Glutamatergic neuron (in vitro differentiated cells): Measurements from ENCODE around the gene TRMT10B. TPM values are rescaled to one million over a fixed set of nuclear protein-coding genes. Genes with fewer than 3 reads are reported as not detected.
"Not testable (repeated sequence)": the region's sequence is repeated elsewhere in the genome, so short reads cannot be mapped to it uniquely, and the experiment has no call there.

Experiments
- DNase-seq: peaks from one replicate; pipeline ENCODE4 v3.0.0; 2022
- H3K27ac Mint-ChIP-seq: one replicate; pipeline ENCODE4 v1.8.0; 2020; ENCODE audit warnings: mild to moderate bottlenecking, mixed read lengths, inconsistent platforms; ENCODE audit not compliant: unreplicated experiment
- H3K27me3 Mint-ChIP-seq: one replicate; pipeline ENCODE4 v1.8.0; 2020; ENCODE audit warnings: mild to moderate bottlenecking, moderate library complexity, mixed read lengths, inconsistent platforms; ENCODE audit not compliant: unreplicated experiment
- H3K36me3 Mint-ChIP-seq: one replicate; pipeline ENCODE4 v1.8.0; 2020; ENCODE audit warnings: mild to moderate bottlenecking, mixed read lengths, inconsistent platforms; ENCODE audit not compliant: unreplicated experiment
- H3K4me1 Mint-ChIP-seq: one replicate; pipeline ENCODE4 v1.8.0; 2020; ENCODE audit warnings: mild to moderate bottlenecking, low read depth, mixed read lengths, inconsistent platforms; ENCODE audit not compliant: unreplicated experiment
- H3K4me3 Mint-ChIP-seq: one replicate; pipeline ENCODE4 v1.8.0; 2020; ENCODE audit warnings: mild to moderate bottlenecking, mixed read lengths, inconsistent platforms; ENCODE audit not compliant: unreplicated experiment
- H3K9me3 Mint-ChIP-seq: one replicate; pipeline ENCODE4 v1.8.0; 2020; ENCODE audit warnings: mild to moderate bottlenecking, moderate library complexity, mixed read lengths, inconsistent platforms; ENCODE audit not compliant: unreplicated experiment
- CTCF ChIP-seq: fragments of 200-600 bp; sonication (generic); IDR thresholded peaks from one replicate; pipeline ENCODE4 v1.5.0; 2021; ENCODE audit not compliant: partially characterized antibody, unreplicated experiment
- total RNA-seq: library from RNA; stranded (reverse); fragmentation: NEBNext Ultra II Directional; extraction: Animal tissue kit (Norgen Biotek cat#: 25700); gene quantifications from one replicate; pipeline ENCODE4 v1.2.1, GENCODE V29; 2021; ENCODE audit not compliant: unreplicated experiment

Gene TRMT10B
- total RNA-seq, 1 donor from 2014 or later: 8.8 TPM

GRCh38 chr9:37749129-37749528 lies 4.5 kb upstream of the TRMT10B start:
- Mint-ChIP-seq H3K27me3 (peaks cover 15% of the 10 kb centered on the region), H3K27ac (no peak overlapping the region), H3K9me3 (peaks cover 9% of the 10 kb centered on the region), H3K36me3 (peaks cover 3% of the 10 kb centered on the region), H3K4me1 (peaks cover 35% of the 10 kb centered on the region), H3K4me3 (no peak overlapping the region)
- DNase-seq: no peak
- no peak for TF ChIP-seq CTCF

GRCh38 chr9:37751186-37751585 lies 2.4 kb upstream of the TRMT10B start:
- H3K27me3 Mint-ChIP-seq: peaks cover 14% of the 10 kb centered on the region
- peaks cover 9% of the 10 kb centered on the region for H3K9me3 Mint-ChIP-seq
- TF ChIP-seq CTCF: no peak
- DNase-seq: no peak
- H3K4me3 Mint-ChIP-seq: no peak overlapping the region
- H3K36me3 Mint-ChIP-seq: no peaks in the 10 kb centered on the region
- peaks cover 31% of the 10 kb centered on the region for H3K4me1 Mint-ChIP-seq
- peak overlapping the region; percentile 62 for H3K27ac Mint-ChIP-seq

- not testable (repeated sequence) for H3K9me3 Mint-ChIP-seq, H3K4me3 Mint-ChIP-seq, H3K36me3 Mint-ChIP-seq, H3K27ac Mint-ChIP-seq, DNase-seq
- H3K4me1 Mint-ChIP-seq: peaks cover 31% of the 10 kb centered on the region
- peaks cover 14% of the 10 kb centered on the region for H3K27me3 Mint-ChIP-seq
Measured at GRCh38 chr9:37751704-37752103, 1.9 kb upstream of the TRMT10B start.

GRCh38 chr9:37752112-37752511 lies 1.5 kb upstream of the TRMT10B start:
- Mint-ChIP-seq H3K4me3 (peak overlapping the region; percentile 90), H3K27me3 (peaks cover 11% of the 10 kb centered on the region), H3K4me1 (peaks cover 27% of the 10 kb centered on the region)
- H3K27ac Mint-ChIP-seq, DNase-seq, H3K9me3 Mint-ChIP-seq, H3K36me3 Mint-ChIP-seq: not testable (repeated sequence)

- Mint-ChIP-seq H3K9me3 (peaks cover 9% of the 10 kb centered on the region), H3K4me3 (peak overlapping the region; percentile 90), H3K4me1 (peaks cover 20% of the 10 kb centered on the region), H3K27me3 (peaks cover 11% of the 10 kb centered on the region), H3K36me3 (no peaks in the 10 kb centered on the region), H3K27ac (peak overlapping the region; percentile 38)
- no peak for DNase-seq
- no peak for TF ChIP-seq CTCF
Measured at GRCh38 chr9:37752642-37753488, 740 bp upstream of the TRMT10B start.

GRCh38 chr9:37758747-37759146 lies 5.1 kb downstream of the TRMT10B start:
- H3K4me1 Mint-ChIP-seq: peaks cover 3% of the 10 kb centered on the region
- peaks cover 5% of the 10 kb centered on the region for H3K27me3 Mint-ChIP-seq

More at GRCh38 chr9:37758747-37759146, 5.1 kb downstream of the TRMT10B start:
- no peak overlapping the region for H3K27ac Mint-ChIP-seq
- no peak for TF ChIP-seq CTCF
- no peak for DNase-seq
- peaks cover 2% of the 10 kb centered on the region for H3K9me3 Mint-ChIP-seq
- no peak overlapping the region for H3K4me3 Mint-ChIP-seq
- no peaks in the 10 kb centered on the region for H3K36me3 Mint-ChIP-seq
